ENCODE results near the gene PSMG3.

- TF ChIP-seq CTCF (IDR thresholded peaks at IDR 0.05), result no peak
- no peak for TF ChIP-seq POLR2A (IDR thresholded peaks at IDR 0.05; ENCODE audit: low read depth)
- no peak for TF ChIP-seq POLR2AphosphoS5 (IDR thresholded peaks at IDR 0.05)
Measured at GRCh38 chr7:1576521-1577253, 6.9 kb upstream of the PSMG3 start.

Measured in esophagus muscularis mucosa (tissue), 3 donors.